GM21723 (cell line): ENCODE measurements around the gene ALDH3A2.
"Not testable (repeated sequence)": the region's sequence is repeated elsewhere in the genome, so short reads cannot be mapped to it uniquely, and the experiment has no call there.

Experiments
- ATAC-seq: cut with Tn5 transposase; IDR thresholded peaks from one replicate; pipeline ENCODE4 v1.9.1; 2021; ENCODE audit warnings: mild to moderate bottlenecking, moderate library complexity; ENCODE audit not compliant: unreplicated experiment

ALDH3A2 gene

DNA sequence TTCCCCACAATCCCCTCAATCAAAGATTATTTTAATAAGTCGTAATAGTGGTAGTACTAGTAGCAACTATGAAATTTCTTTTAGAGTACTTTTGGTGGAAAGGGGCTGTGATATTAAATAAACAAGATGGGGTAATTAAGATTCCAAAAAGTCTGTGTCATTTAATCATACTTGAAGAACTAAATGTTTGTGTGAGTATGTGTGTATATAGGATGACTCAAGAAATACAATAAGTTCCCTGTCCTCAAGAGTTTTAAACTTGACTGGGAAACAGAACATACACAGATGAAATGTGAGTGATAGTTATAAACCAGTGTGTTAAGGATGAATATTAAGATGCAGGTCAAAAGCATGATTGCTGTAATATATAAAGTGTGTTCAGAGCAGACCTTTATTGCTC is 2.3 kb downstream of the ALDH3A2 start:
- no peak for ATAC-seq

- ATAC-seq: no peak
Observed at GRCh38 chr17:19651451-19652238, 3.1 kb downstream of the ALDH3A2 start.

DNA sequence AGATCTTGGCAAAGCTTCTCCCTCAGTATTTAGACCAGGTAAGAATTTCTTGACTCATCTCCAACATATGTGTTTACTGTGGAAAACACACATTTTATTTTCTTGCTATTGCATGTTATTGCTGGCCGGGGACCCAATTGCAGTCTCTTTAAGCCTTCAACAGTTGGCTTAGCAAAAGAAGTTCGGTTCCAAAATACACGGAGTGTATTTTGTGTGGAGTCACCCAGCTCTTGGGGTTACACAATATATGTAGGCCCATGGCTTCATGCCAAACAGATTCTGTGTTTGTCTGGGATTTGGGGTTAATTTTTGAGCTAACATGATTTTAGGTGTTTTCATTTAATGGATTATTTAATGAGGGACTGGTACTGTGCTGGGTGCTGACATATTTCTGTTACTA is 4.0 kb downstream of the ALDH3A2 start:
- no peak for ATAC-seq

DNA sequence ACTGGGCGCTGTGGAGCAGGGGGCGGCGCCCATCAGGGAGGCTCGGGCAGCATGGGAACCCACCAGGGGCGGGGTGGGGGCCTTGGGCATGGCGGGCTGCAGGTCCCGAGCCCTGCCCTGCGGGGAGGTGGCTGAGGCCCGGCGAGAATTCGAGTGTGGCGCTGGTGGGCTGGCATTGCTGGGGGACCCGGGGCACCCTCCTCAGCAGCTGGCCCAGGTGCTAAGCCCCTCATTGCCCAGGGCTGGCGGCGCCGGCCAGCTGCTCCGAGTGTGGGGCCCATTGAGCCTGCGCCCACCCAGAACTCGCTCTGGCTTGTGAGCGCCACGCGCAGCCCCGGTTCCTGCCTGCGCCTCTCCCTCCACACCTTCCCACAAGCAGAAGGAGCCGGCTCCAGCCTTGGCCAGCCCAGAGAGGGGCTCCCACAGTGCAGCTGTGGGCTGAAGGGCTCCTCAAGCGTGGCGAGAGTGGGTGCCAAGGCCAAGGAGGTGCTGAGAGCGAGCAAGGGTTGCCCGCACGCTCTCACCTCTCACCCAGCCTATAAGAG is 5.9 kb downstream of the ALDH3A2 start:
- no peak for ATAC-seq

DNA sequence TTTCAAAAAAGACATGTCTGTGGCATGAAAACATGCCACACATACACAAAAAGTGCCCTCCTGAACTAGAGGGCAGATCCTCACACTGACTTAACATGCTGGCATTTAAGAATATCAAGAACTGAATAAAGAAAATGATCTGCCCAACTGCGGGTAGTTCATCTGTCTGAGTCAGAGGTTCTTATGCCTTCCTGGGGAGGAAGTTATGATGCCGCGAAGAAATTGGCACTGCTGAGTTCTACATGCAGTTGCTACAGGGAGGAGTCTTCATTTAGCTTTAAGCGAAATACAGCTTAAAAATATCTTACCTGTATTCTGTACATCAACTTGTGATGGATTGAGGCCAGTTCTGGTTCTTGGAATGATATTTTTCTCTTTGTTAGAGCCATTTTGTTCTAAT is 6.3 kb downstream of the ALDH3A2 start:
- no peak for ATAC-seq

GRCh38 chr17:19656336-19656735 is 7.8 kb downstream of the ALDH3A2 start:
- ATAC-seq: no peak

GRCh38 chr17:19656851-19657581 is 8.5 kb downstream of the ALDH3A2 start:
- ATAC-seq: no peak

DNA sequence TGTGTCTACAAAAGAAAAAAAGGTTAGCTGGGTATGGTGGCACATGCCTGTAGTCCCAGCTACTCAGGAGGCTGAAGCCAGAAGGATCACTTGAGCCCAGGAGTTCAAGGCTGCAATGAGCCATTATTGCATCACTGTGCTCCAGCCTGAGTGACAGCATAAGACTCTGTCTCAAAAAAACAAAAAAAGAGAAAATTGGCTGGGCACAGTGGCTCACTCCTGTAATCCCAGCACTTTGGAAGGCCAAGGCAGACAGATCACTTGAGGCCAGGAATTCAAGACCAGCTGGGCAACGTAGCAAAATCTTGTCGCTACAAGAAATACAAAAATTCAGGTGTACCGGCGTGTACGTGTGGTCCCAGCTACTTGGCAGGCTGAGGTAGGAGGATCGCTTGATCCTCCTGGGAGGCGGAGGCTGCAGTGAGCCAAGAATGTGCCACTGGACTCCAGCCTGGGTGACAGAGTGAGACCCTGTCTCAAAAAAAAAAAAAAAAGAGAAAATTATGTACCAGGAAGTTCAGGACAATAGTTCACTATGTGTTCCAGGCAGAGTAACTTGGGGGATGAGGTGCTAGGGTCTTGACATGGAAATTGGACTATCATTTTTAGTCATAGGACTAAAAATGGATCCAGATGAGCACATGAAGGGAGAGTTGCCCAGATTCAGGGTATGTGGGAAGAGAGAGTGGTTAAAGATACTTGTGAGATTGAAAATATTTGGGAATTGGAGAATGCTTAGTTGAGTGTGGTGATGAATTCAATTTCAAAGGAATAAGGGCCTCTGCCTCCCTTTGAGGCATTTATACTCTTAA is 11.0 kb downstream of the ALDH3A2 start:
- no peak for ATAC-seq

DNA sequence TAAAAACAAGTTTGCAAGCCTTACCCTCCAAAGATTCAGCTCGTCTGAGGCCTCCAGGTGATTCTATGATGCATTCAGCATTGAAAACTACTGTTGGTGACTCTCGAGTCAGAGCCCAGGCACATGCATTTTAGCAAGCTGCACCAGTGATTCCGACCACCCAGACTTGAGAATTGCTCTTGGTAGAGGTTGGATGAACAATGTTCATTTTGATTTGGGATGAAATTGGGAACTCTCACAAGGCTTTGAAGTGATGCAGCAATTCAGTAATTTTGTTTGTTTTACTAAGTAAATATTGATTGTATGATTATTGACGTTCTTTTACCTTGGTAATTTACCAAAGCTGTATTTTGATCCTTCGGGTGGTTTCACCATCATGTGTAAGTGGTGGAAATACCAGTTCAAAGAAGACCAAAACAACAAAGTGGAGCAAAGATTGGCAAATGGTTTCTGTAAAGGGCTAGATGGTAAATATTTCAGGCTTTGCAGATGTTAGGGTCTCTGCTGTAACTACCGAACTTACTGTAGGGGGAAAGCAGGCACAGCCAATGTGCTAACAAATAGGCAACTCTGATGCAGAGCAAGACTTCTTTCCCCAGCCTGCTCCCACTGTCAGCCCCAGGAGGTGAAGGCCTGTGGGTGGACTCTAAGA is 11.8 kb downstream of the ALDH3A2 start:
- no peak for ATAC-seq

- no peak for ATAC-seq
Observed at GRCh38 chr17:19661121-19661520, 12.6 kb downstream of the ALDH3A2 start.

DNA sequence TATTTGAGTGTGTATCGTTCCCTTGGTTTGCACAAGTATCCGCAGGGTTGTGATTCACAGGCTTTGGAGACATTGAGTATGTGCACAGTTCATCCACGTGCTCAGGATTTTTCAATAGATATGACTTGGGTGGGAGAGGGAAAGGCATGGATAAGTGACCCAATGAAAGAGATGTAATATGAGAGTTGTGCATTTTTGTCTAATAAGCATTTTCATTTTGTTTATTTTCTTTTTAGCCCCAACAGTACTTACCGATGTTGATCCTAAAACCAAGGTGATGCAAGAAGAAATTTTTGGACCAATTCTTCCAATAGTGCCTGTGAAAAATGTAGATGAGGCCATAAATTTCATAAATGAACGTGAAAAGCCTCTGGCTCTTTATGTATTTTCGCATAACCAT is 14.5 kb downstream of the ALDH3A2 start:
- no peak for ATAC-seq

DNA sequence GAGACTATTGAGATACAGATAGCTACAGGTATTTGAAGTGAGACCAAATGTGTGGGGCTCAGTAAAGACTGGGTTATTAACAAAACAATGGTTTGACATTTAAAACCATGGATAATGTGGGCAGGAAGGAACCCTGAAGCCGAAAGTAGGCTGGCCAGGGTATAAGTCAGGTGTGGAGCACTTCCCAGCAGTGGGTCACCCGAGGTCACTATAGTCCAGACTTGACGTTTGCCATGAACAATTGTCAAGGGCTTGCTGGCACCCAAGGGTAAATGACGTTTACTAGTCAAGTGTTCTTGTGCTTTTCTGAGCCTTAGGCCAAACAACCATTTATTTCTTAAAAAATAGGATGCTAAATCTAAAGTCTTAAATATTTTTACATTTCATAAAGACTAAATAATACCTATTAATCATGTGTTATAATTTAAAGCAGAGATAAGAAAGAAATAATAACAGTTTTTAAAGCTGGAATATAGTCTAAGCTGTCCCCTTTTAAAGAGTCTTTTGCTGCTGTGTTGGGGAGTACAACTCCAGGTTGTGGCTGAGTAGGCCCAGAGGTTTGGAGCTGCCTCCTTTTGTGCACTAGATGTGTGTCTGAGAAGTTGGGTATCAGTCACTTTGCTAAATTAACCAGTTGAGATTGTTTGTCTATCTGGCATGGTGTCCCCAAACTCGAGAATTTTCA is 15.7 kb downstream of the ALDH3A2 start:
- no peak for ATAC-seq

GRCh38 chr17:19664821-19665181 is 16.2 kb downstream of the ALDH3A2 start:
- ATAC-seq: no peak

DNA sequence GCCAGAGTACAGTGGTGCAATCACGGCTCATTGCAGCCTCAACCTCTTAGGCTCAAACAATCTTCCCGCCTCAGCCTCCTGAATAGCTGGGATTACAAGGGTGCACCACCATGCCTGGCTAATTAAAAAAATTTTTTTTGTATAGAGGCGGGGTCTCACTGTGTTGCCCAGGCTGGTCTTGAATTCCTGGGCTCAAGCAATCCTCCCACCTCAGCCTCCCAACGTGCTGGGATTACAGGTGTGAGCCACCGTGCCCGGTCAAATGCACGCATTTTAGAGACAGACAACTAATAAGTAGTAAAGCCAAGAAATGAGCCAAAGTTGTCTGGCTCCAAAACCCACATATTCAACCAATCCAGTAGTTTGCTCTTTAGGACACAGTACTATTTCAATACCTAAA is 21.1 kb downstream of the ALDH3A2 start:
- ATAC-seq: not testable (repeated sequence)

GRCh38 chr17:19670908-19671307 is 22.4 kb downstream of the ALDH3A2 start:
- ATAC-seq: no peak

- no peak for ATAC-seq
Observed at GRCh38 chr17:19671433-19671832, 22.9 kb downstream of the ALDH3A2 start.

DNA sequence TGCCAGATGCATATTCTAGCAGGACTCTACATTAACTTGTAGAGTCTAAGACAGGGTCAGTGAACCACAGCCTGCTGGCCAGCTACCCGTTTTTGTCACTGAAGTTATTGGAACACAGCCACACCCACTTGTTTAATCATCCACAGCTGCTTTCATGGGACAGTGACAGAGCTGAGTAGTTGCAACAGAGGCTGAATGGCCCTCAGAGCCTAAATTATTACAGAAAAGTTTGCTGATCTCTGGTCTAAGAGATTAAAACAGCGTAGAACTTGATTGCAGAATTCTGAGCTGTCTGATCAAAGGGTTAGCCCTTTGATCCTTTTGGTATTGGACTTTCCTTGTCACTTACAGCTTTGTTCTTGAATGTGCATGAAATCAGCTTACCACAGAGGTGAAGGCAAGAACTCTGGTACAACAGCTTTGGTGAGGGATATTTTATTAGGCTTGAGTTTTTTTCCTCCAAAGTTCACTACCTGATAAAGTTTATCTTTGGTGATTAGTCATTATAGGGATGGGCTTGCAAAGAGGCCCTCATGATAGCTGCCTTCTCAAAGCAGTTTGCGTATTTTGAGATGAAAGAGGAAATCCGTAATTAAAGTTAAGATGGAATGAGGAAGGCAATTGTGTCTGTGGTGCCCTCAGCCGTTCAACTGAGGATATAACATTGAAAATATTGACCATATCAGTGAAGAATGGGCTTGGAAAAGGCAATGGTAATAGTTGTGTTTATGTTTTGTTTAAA is 23.6 kb downstream of the ALDH3A2 start:
- ATAC-seq: no peak

- no peak for ATAC-seq
Observed at GRCh38 chr17:19673623-19674022, 25.1 kb downstream of the ALDH3A2 start.

DNA sequence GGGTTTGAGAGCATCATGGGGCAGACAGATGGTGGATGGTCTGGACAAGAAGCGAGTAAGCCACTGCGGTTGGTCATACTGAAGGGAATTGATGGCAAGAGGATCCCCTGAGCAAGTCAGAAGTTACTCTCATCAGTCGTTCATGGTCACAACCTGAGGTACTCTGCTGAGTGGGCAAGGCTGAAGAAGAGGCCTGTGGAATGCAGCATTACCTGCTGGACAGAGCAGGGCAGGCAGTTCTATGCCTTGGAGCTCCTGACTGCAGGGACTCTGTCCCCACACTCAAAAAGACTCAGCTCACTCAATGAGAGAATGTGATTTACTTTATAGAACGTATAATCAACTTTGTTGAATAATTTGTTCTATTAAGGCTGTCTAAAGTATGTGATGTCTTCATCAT is 28.3 kb downstream of the ALDH3A2 start:
- ATAC-seq: no peak
